ENCODE data around the gene STON1.
"Not testable (repeated sequence)": the region's sequence is repeated elsewhere in the genome, so short reads cannot be mapped to it uniquely, and the experiment has no call there.

The STON1 gene

DNA sequence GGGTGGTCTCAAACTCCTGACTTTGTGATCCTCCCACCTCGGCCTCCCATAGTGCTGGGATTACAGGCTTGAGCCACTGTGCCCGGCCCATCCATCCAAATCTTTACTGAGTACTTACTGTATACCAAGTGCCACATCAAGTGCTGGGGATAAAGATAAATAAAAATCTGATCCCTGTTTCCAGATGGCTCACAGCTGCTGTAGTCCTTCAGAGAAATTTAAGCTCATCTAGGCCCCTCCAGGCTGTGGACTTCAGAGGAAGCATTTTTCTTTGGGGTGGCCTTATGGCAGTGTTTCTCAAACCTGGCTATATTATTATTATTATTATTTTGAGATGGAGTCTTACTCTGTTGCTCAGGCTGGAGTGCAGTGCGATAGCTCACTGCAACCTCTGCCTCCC lies 54.0 kb downstream of the STON1 start:
- no peak for DNase-seq (ENCODE audit: insufficient read length, low spot score)
- TF ChIP-seq TAF1 (IDR thresholded peaks at IDR 0.05; ENCODE audit: low read depth, low read length) (no peak), POU2F2 (IDR thresholded peaks at IDR 0.05; ENCODE audit: low read depth, low read length) (no peak), POLR2A (IDR thresholded peaks at IDR 0.05; ENCODE audit: low read depth, low read length) (no peak), SPI1 (IDR thresholded peaks at IDR 0.05; ENCODE audit: low read depth, low read length) (no peak), PAX5 (IDR thresholded peaks at IDR 0.05; ENCODE audit: insufficient read depth, low read length, severe bottlenecking) (no peak), POLR2AphosphoS5 (IDR thresholded peaks at IDR 0.05; ENCODE audit: low read depth, low read length) (no peak)
- FAIRE-seq = no peak

DNA sequence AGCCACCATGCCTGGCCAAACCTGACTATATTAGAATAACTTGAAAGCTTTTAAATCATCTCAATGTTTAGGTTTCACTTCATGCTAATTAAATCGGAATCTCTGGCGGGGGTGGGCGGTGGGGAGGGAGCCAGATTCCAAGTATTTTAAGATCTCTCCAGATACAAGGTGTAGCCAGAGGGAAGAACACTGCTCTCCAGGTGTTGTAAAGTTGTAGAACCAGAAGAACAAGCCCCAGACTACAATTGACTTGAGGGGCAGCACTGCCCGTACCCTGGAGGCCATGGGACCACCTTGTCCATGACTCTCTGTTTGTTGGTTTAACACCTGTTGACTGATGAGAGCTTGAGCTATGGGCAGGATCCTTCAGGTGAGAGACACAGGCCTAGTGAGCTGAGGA lies 54.6 kb downstream of the STON1 start:
- no peak for DNase-seq (ENCODE audit: insufficient read length, low spot score)
- FAIRE-seq = no peak
- no peak for TF ChIP-seq POU2F2 (IDR thresholded peaks at IDR 0.05; ENCODE audit: low read depth, low read length)
- TF ChIP-seq TAF1 (IDR thresholded peaks at IDR 0.05; ENCODE audit: low read depth, low read length) = no peak
- no peak for TF ChIP-seq POLR2A (IDR thresholded peaks at IDR 0.05; ENCODE audit: low read depth, low read length)
- no peak for TF ChIP-seq PAX5 (IDR thresholded peaks at IDR 0.05; ENCODE audit: insufficient read depth, low read length, severe bottlenecking)
- TF ChIP-seq POLR2AphosphoS5 (IDR thresholded peaks at IDR 0.05; ENCODE audit: low read depth, low read length) = no peak
- no peak for TF ChIP-seq SPI1 (IDR thresholded peaks at IDR 0.05; ENCODE audit: low read depth, low read length)

DNA sequence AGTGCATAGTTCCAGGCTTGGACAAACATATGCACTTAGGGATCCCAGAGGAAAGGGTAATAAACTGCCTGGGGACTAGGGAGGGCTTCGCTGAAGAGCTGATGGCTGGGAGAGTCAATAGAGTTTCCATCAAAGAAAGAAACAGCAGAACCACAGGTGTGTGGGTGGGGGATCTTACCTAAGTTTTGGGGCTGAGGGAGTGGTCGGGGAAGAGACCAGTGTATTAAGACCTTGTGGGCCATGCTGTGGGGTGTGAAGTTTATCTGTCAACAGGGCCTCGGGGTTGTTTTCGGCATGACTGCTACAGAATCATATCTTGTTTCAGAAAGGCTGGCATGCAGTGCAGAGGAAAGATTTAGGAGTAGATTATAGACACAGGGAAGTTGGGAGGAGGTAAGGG lies 56.5 kb downstream of the STON1 start:
- no peak for DNase-seq (ENCODE audit: insufficient read length, low spot score)
- no peak for TF ChIP-seq POLR2AphosphoS5 (IDR thresholded peaks at IDR 0.05; ENCODE audit: low read depth, low read length)
- TF ChIP-seq POLR2A (IDR thresholded peaks at IDR 0.05; ENCODE audit: low read depth, low read length) = no peak
- TF ChIP-seq POU2F2 (IDR thresholded peaks at IDR 0.05; ENCODE audit: low read depth, low read length) = no peak
- no peak for TF ChIP-seq TAF1 (IDR thresholded peaks at IDR 0.05; ENCODE audit: low read depth, low read length)
- no peak for TF ChIP-seq PAX5 (IDR thresholded peaks at IDR 0.05; ENCODE audit: insufficient read depth, low read length, severe bottlenecking)
- TF ChIP-seq SPI1 (IDR thresholded peaks at IDR 0.05; ENCODE audit: low read depth, low read length) = no peak
- no peak for FAIRE-seq

DNA sequence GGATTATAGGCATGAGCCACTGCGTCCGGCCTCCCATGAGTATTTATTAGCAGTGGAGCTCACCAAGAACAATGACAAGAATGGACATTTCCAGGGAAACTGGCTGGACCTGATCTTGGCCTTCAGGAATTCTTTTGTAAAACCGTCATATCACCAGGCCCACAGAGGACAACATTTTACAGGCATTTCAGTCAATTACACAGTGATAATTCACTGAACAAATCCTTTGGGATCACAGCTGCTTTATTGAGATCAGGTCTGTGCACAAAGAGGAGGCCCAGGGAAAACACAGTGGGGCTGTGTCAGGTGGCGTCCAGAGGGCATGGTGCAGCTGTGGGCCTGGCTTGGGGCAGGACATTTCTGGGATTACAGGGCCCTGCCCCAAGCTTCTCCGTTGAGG lies 57.6 kb downstream of the STON1 start:
- TF ChIP-seq POU2F2 (IDR thresholded peaks at IDR 0.05; ENCODE audit: low read depth, low read length) (no peak), POLR2A (IDR thresholded peaks at IDR 0.05; ENCODE audit: low read depth, low read length) (no peak), SPI1 (IDR thresholded peaks at IDR 0.05; ENCODE audit: low read depth, low read length) (no peak), TAF1 (IDR thresholded peaks at IDR 0.05; ENCODE audit: low read depth, low read length) (no peak), PAX5 (IDR thresholded peaks at IDR 0.05; ENCODE audit: insufficient read depth, low read length, severe bottlenecking) (no peak), POLR2AphosphoS5 (IDR thresholded peaks at IDR 0.05; ENCODE audit: low read depth, low read length) (no peak)
- FAIRE-seq (no peak), DNase-seq (ENCODE audit: insufficient read length, low spot score) (no peak)

DNA sequence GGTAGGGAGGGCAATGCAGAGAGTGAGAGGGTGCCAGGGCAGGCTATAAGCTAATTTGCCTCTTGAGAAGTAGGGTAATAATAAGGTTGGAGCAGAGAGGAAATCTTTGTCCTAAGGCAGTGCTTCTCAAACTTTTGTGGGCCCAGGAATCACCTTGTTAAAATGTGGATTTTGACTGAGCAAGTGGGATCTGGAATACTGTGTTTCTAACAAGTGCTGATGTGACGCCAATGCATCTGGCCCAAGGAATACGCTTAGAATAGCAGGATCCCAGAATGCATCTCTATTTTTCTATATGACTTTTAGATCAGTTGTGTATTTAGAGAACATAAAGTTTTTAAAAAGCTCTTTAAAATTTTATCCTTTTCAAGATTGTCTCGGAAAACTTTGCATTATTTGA lies 58.0 kb downstream of the STON1 start:
- no peak for FAIRE-seq
- no peak for DNase-seq (ENCODE audit: insufficient read length, low spot score)
- TF ChIP-seq SPI1 (IDR thresholded peaks at IDR 0.05; ENCODE audit: low read depth, low read length) = no peak
- TF ChIP-seq PAX5 (IDR thresholded peaks at IDR 0.05; ENCODE audit: insufficient read depth, low read length, severe bottlenecking) = no peak
- no peak for TF ChIP-seq POLR2A (IDR thresholded peaks at IDR 0.05; ENCODE audit: low read depth, low read length)
- TF ChIP-seq TAF1 (IDR thresholded peaks at IDR 0.05; ENCODE audit: low read depth, low read length) = no peak
- no peak for TF ChIP-seq POLR2AphosphoS5 (IDR thresholded peaks at IDR 0.05; ENCODE audit: low read depth, low read length)
- no peak for TF ChIP-seq POU2F2 (IDR thresholded peaks at IDR 0.05; ENCODE audit: low read depth, low read length)

DNA sequence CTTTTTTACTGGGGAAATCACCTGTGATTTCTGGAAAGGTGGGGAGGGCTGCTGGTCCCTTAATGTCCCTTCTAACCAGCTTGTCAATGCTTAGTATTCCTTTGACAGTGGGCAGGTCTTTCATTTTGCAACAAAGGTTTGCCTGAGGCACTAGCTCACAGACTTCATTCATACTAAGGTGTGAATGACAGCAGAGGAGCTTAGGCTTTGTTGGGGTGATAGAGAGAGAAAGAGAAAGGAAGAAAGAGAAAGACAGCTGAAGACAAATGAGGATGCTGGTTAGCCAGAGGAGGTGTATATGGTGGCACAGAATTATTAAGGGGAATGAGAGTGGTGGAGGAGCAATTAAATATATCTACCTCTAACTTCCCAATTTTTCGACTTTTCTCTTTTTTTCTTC lies 58.8 kb downstream of the STON1 start:
- DNase-seq (ENCODE audit: insufficient read length, low spot score) (no peak), FAIRE-seq (no peak)
- TF ChIP-seq SPI1 (IDR thresholded peaks at IDR 0.05; ENCODE audit: low read depth, low read length) (no peak), POLR2AphosphoS5 (IDR thresholded peaks at IDR 0.05; ENCODE audit: low read depth, low read length) (no peak), POLR2A (IDR thresholded peaks at IDR 0.05; ENCODE audit: low read depth, low read length) (no peak), PAX5 (IDR thresholded peaks at IDR 0.05; ENCODE audit: insufficient read depth, low read length, severe bottlenecking) (no peak), TAF1 (IDR thresholded peaks at IDR 0.05; ENCODE audit: low read depth, low read length) (no peak), POU2F2 (IDR thresholded peaks at IDR 0.05; ENCODE audit: low read depth, low read length) (no peak)

DNA sequence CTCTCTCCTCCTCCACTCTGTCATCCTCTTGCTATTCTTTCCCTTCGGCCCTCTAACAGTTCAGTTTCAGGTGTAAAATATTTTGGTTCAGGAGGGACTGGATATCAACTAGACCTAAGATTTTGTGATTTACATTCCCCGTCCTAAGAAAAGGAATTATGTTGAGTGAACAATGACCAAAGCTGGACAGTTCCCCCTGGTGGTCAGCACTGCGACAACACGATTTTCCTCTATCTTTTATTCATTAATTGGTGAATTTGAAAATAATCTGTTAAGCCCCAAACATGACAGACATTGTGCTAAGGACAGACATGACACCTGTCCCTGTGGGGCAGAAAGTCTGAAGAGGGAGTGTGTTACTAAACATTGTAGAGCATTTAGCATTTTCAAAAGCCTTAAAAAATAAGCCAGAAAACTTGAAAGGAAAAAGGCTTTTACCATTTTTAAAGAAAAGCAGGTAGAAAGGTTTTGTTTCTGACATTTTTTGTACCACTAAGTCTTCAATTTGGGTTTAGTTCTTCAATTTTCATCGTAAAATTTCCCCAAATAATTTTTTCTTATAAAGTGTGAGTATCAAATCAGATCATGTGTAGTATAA lies 59.3 kb downstream of the STON1 start:
- DNase-seq (ENCODE audit: insufficient read length, low spot score) = no peak
- TF ChIP-seq POLR2AphosphoS5 (IDR thresholded peaks at IDR 0.05; ENCODE audit: low read depth, low read length) (no peak), PAX5 (IDR thresholded peaks at IDR 0.05; ENCODE audit: insufficient read depth, low read length, severe bottlenecking) (no peak), SPI1 (IDR thresholded peaks at IDR 0.05; ENCODE audit: low read depth, low read length) (no peak), TAF1 (IDR thresholded peaks at IDR 0.05; ENCODE audit: low read depth, low read length) (no peak), POU2F2 (IDR thresholded peaks at IDR 0.05; ENCODE audit: low read depth, low read length) (no peak), POLR2A (IDR thresholded peaks at IDR 0.05; ENCODE audit: low read depth, low read length) (no peak)
- no peak for FAIRE-seq

DNA sequence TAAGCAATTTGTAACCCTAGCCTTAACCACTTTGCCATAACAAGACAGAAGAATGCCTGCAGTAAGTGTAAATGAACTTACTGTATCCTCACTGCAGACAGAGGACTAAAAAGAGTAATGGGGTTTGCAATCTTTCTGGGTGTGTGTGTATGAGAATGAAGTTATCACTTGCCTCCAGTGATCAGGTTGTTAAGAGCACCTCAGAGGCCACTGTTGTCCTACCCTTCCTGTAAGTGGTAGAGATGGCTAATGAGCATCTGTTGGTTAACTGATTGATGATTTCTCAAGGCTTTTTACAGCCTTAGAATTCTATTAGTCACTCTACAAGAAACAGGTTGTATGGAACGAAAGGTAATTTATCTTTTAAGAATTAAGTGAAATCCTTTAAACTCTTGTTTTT lies 60.1 kb downstream of the STON1 start:
- DNase-seq (ENCODE audit: insufficient read length, low spot score) = no peak
- TF ChIP-seq SPI1 (IDR thresholded peaks at IDR 0.05; ENCODE audit: low read depth, low read length) (no peak), TAF1 (IDR thresholded peaks at IDR 0.05; ENCODE audit: low read depth, low read length) (no peak), POLR2AphosphoS5 (IDR thresholded peaks at IDR 0.05; ENCODE audit: low read depth, low read length) (no peak), POU2F2 (IDR thresholded peaks at IDR 0.05; ENCODE audit: low read depth, low read length) (no peak), PAX5 (IDR thresholded peaks at IDR 0.05; ENCODE audit: insufficient read depth, low read length, severe bottlenecking) (no peak), POLR2A (IDR thresholded peaks at IDR 0.05; ENCODE audit: low read depth, low read length) (no peak)
- no peak for FAIRE-seq

DNA sequence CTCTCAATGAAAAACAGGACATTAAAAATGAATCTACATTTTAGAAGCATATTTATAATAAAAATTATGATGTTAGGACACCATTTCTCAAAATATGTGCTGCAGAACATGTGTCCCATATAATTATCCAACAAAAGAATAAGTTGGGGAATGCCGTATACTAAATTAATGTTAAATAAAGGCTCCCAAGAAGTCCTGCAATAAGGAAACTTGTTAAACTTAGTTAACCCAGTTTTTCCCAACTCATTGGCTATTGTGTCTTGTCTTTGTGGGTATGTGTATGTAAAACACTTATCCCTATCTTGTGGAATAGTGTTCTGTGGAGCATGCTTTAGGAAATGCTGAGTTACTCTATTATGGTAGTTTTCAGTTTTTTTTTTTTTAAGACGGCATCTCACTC lies 62.1 kb downstream of the STON1 start:
- DNase-seq (ENCODE audit: insufficient read length, low spot score) = no peak
- TF ChIP-seq SPI1 (IDR thresholded peaks at IDR 0.05; ENCODE audit: low read depth, low read length) = no peak
- no peak for TF ChIP-seq POLR2AphosphoS5 (IDR thresholded peaks at IDR 0.05; ENCODE audit: low read depth, low read length)
- no peak for FAIRE-seq

DNA sequence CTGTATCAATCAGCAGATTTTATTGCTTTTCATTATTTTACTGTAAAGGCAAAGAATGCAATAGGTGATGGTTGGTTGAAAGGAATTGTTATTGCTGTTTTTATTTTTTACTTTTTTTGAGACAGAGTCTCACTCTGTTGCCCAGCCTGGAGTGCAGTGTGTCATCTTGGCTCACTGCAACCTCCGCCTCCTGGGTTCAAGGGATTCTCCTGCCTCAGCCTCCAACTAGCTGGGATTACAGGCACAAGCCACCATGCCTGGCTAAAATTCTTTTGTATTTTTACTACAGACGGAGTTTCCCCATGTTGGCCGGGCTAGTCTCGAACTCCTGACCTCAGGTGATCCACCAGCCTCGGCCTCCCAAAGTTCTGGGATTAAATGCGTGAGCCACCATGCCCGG lies 66.8 kb downstream of the STON1 start:
- DNase-seq (ENCODE audit: insufficient read length, low spot score); FAIRE-seq: not testable (repeated sequence)

All from GM12891 (cell line).